GM21619 (cell line): Measurements from ENCODE around the gene ITGB4.
"Not testable (repeated sequence)": the region's sequence is repeated elsewhere in the genome, so short reads cannot be mapped to it uniquely, and the experiment has no call there.

Experiments used
- ATAC-seq: cut with Tn5 transposase; IDR thresholded peaks from one replicate; pipeline ENCODE4 v1.9.1; 2021; ENCODE audit not compliant: unreplicated experiment

Gene ITGB4

GRCh38 chr17:75767881-75768280, 46.6 kb downstream of the ITGB4 start:
- no peak for ATAC-seq

GRCh38 chr17:75769536-75769935, 48.3 kb downstream of the ITGB4 start:
- no peak for ATAC-seq

- ATAC-seq = no peak
Measured at GRCh38 chr17:75771334-75772281, 50.3 kb downstream of the ITGB4 start.

GRCh38 chr17:75773121-75773807, 52.0 kb downstream of the ITGB4 start:
- ATAC-seq = no peak

GRCh38 chr17:75773808-75774470, 52.7 kb downstream of the ITGB4 start:
- no peak for ATAC-seq

- no peak for ATAC-seq
Measured at GRCh38 chr17:75774471-75774990, 53.3 kb downstream of the ITGB4 start.

GRCh38 chr17:75774991-75775668, 53.9 kb downstream of the ITGB4 start:
- ATAC-seq = no peak

GRCh38 chr17:75776386-75777295, 55.4 kb downstream of the ITGB4 start:
- ATAC-seq = no peak

- ATAC-seq = no peak
Measured at GRCh38 chr17:75777296-75777922, 56.1 kb downstream of the ITGB4 start.

- ATAC-seq = not testable (repeated sequence)
Measured at GRCh38 chr17:75778066-75778860, 57.0 kb downstream of the ITGB4 start.

- ATAC-seq = no peak
Measured at GRCh38 chr17:75778861-75779249, 57.6 kb downstream of the ITGB4 start.

- peak; percentile 59 for ATAC-seq
Measured at GRCh38 chr17:75779250-75779986, 58.2 kb downstream of the ITGB4 start.

GRCh38 chr17:75779987-75780889, 59.0 kb downstream of the ITGB4 start:
- ATAC-seq = no peak

- ATAC-seq = no peak
Measured at GRCh38 chr17:75783069-75783783, 62.0 kb downstream of the ITGB4 start.

GRCh38 chr17:75783803-75784472, 62.7 kb downstream of the ITGB4 start:
- ATAC-seq = peak; percentile 1
